ENCODE measurements around the gene UGT1A6.

UGT1A6 gene

DNA sequence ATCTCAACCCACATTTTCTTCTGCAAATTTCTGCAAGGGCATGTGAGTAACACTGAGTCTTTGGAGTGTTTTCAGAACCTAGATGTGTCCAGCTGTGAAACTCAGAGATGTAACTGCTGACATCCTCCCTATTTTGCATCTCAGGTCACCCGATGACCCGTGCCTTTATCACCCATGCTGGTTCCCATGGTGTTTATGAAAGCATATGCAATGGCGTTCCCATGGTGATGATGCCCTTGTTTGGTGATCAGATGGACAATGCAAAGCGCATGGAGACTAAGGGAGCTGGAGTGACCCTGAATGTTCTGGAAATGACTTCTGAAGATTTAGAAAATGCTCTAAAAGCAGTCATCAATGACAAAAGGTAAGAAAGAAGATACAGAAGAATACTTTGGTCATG is 75.4 kb downstream of the UGT1A6 start:
- DNase-seq (ENCODE audit: low read depth), result no peak

DNA sequence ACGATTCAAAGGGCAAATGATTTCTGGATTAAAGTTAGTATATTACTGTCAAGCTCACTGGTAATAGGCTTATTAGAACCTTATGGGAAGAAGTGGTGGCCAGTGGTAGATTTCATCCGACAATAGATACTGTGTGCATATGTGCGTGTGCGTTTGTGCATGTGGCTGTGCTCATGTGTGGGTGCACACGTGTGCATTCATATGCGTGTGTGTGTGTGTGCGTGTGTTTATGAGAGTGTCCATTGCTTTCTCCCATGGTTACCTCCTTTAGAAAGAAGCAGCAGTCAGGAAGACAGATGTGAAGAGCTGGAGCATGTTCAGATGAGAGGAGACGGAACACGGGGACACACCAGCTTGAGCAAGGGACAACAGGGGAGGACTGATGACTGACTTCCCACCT is 76.6 kb downstream of the UGT1A6 start:
- DNase-seq (ENCODE audit: low read depth), result no peak

DNA sequence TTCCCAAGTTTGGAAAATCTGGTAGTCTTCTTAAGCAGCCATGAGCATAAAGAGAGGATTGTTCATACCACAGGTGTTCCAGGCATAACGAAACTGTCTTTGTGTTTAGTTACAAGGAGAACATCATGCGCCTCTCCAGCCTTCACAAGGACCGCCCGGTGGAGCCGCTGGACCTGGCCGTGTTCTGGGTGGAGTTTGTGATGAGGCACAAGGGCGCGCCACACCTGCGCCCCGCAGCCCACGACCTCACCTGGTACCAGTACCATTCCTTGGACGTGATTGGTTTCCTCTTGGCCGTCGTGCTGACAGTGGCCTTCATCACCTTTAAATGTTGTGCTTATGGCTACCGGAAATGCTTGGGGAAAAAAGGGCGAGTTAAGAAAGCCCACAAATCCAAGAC is 79.5 kb downstream of the UGT1A6 start:
- no peak for DNase-seq (ENCODE audit: low read depth)

GRCh38 chr2:233772583-233772982 is 79.9 kb downstream of the UGT1A6 start:
- DNase-seq (ENCODE audit: low read depth), result no peak

- DNase-seq (ENCODE audit: low read depth), result no peak
Observed at GRCh38 chr2:233773854-233774253, 81.2 kb downstream of the UGT1A6 start.

DNA sequence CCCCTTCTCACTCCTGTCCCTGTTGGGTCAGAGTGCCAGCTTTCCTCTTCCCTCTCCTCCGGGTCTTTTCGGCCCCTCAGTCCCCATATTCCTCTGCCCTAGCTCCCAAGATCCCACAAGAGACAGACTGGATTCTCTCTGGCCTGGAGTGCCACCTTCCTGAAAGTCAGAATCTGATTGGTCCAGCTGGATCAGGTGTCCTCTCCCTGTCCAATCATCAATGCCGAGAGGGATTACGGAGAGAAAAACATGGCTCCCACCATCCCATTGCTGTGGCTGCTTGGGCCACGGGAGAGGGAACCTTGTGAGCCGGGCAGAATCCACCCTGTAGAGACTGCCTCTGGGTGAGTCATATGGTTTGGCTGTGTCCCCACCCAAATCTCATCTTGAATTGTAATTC is 82.7 kb downstream of the UGT1A6 start:
- DNase-seq (ENCODE audit: low read depth), result no peak

DNA sequence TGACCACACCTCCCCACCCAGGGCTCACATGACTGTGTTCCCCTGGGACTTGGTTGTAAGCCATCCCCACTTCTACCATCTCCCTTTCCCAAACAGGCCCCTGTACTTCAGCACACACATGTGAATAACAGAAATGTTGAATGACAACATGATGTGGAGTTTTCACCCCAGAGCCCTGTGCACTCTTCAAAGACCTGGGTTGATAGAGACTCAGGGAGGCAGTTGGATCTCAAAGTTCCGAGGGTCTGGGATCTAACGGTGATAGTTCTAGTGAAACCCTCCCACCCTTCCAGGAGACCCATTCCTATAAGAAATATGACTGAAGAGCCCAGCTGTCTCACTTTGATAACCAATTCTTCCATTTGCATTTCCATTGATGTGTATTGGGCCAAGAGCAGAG is 85.3 kb downstream of the UGT1A6 start, which contains the start of gene MROH2A:
Gene MROH2A (plus strand): TSS at position 301 of the 400 bp plus-strand sequence. CDS start 1,029 bp downstream, outside the sequence.
- no peak for DNase-seq (ENCODE audit: low read depth)

DNA sequence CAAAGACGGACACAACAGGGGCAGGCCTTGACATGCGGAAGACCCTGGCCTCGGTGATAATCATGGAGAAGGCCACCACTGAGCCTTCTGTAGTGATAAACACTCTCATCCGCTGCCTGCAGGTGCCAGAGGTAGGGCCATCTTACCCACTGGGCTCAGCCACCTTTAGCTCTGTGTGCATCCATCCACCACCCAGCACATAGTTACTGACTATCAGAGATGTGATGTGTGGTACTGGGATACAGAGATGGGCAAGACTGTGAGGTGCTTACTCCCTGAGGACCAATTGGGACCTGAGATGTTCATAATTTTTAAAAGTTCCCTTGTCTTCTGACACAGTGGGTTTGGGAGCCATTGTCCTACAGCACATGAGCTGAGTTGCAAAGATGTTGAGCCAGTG is 87.0 kb downstream of the UGT1A6 start:
- no peak for DNase-seq (ENCODE audit: low read depth)

GRCh38 chr2:233780771-233781170 is 88.1 kb downstream of the UGT1A6 start:
- no peak for DNase-seq (ENCODE audit: low read depth)

GRCh38 chr2:233789554-233789953 is 96.9 kb downstream of the UGT1A6 start:
- no peak for DNase-seq (ENCODE audit: low read depth)

DNA sequence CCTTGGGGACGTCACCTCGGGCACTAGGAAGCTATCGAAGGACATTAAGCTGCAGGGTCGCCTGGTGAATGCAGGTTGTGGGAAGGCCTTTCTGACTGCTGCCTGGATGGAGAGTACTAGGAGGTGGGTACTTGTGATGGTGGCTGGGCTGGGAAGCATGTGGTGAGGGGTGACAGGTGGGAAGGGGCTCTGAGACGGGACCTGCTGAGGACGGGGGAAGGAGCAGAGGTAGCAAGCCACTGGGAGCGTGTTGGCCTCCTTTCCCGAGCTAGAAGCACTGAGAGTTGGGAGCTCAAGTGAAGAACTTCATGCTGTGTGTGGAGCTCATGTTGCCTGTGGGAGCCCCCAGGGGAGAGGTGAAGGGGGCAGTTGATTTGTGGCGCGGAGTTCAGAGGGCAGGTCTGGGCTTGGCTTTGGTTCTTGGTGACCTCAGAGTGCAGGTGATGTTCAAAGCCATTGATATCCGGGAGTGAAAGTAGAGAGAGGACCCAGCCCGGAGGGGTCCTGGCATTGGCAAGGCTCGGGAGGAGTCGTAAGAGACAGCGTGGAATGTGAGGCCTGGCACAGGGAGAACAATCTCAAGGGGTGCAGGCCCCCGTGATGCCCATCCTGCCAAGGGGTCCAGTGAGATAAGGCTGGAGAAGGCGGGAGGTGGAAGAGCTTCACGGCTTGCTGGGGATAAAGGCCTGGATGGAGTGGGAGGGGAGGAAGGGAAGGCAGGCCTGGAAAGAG is 98.6 kb downstream of the UGT1A6 start:
- DNase-seq (ENCODE audit: low read depth), result no peak

- DNase-seq (ENCODE audit: low read depth), result no peak
Observed at GRCh38 chr2:233791883-233792329, 99.2 kb downstream of the UGT1A6 start.

DNA sequence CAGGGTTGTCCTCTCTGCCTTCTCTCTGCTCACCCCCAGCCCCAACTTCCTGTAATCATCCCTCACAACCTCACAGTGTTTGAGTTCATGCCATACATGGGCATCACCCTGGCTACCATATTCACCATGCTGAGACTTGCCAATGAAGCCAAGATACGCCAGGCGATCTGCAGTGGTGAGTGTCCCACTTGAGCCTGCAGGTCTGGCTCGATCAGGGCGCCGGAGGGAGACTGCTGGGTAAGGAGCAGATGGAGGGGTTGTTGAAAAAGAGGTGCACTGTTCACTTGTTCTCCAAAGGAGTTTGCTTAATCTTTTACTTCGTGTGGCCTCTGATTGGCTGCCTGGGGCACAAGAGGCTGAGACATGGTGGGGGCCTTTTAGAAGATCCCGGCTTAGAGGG is 100.0 kb downstream of the UGT1A6 start:
- DNase-seq (ENCODE audit: low read depth), result no peak

DNA sequence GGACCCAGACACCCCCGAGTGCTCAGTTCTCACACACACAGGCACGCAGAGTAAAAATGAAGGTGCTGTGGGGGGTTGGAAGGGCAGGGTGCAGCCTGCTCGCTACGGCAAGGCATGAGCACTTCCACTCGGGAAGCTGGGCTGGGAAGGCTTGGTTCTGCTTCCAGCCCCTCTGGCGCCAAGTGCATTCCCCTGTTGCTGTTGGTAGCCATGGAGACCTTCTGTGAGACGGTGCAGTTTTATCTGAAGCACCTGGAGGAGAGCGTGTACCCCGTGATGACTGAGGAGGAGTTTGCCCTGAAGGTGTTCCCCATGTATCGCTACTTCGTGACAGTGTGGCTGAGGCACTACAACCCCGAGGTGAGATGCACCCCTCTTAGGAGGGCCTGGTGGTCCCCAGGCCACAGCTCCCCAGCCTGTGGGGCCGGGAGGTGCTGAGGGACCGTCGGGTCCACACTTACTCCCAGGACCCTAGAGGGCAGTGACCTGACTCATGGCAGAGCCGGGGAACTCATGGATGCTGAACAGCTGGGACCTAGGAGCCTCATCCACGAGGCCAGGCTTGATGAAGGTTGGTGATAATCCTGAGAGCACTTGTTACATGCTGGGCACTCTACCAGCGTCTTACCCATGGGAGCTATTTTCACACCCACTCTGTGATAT is 100.9 kb downstream of the UGT1A6 start:
- no peak for DNase-seq (ENCODE audit: low read depth)

GRCh38 chr2:233794128-233794658 is 101.5 kb downstream of the UGT1A6 start:
- no peak for DNase-seq (ENCODE audit: low read depth)

DNA sequence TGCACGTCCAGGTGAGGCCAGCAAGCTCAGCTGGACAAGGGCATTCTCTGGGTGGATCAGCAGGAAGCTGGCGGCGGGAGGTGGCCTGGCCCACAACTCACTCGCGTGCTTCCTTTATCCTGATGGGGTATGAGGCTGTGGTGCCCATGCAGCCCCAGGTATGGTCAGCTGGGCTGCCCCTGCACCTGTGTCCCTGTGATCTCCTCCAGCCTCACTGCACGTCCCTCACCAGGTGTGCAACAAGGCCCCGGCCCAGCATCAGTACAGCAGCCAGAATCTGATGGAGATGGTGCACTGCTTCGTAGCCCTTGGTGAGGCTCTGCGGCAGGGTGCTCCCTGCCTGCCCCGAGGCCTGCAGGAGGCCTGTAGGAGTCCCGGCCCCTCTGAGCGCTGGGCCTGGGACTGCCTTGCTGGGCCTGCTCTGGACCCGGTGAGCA is 103.1 kb downstream of the UGT1A6 start:
- no peak for DNase-seq (ENCODE audit: low read depth)

DNA sequence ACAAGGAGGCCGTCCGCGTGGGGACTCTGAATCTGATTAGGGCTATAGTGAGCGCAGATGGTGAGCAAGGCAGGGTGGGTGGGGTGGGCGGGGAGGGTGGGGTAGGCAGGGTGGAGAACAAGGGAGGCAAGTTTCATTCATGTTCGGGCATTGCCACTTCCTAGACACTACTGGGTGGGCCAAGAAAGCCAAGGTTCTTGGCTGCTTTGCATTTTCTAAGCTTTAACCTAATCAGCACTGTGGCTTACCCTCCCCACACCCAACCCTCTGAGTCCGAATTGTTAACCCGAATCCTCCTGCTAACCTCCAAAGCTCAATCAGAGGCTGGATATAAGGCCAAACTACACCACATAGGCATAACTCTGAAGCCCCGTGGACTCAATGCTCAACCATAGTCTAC is 103.6 kb downstream of the UGT1A6 start:
- no peak for DNase-seq (ENCODE audit: low read depth)

GRCh38 chr2:233798335-233799086 is 105.8 kb downstream of the UGT1A6 start:
- DNase-seq (ENCODE audit: low read depth), result no peak

GRCh38 chr2:233799087-233799665 is 106.5 kb downstream of the UGT1A6 start:
- DNase-seq (ENCODE audit: low read depth), result no peak

- no peak for DNase-seq (ENCODE audit: low read depth)
Observed at GRCh38 chr2:233799716-233800115, 107.0 kb downstream of the UGT1A6 start.

DNA sequence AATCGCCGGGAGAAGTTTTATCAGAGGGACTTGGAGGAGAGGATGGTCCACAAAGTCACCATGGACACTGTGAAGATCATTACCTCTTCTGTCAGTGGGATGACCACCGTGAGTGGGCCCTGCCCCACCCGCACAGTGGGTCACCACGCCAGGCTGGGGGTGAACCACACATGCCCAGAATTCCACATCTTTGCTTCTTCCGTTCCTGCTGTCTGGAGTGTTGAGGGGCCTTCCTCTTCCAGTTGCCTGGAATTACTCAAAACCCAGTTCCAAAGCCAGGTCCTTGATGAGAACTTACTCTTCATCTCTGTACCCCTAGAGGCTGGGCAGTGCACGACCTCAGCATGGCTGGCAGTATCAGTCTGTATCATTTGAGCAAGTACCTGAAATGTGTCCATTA is 107.5 kb downstream of the UGT1A6 start:
- no peak for DNase-seq (ENCODE audit: low read depth)

Data from stimulated activated CD8-positive, alpha-beta memory T cell treated with anti-CD3 and anti-CD28 coated beads, Interleukin-15, amount 100 ng/mL, for 1 hour (primary cell).